B cell (primary cell): ENCODE data around the gene ZNF789. TPM values are rescaled to one million over a fixed set of nuclear protein-coding genes. Genes with fewer than 3 reads are reported as not detected.

Experiments
- ATAC-seq: fragments of 200-7000 bp; cut with Tn5 transposase; one replicate; pipeline ENCODE4 v1.10.0; 2021; ENCODE audit warnings: low read depth, mild to moderate bottlenecking, moderate number of reproducible peaks, moderate library complexity
- CTCF ChIA-PET: fragments of 350-600 bp; sonication (Branson Sonifier 250); formaldehyde crosslinking; loops from one replicate; lab custom pipeline; 2021; ENCODE audit warnings: antibody characterized with exemption, inconsistent platforms; lab: Charles Lee
- POLR2A ChIA-PET: fragments of 350-600 bp; sonication (Branson Sonifier 250); formaldehyde crosslinking; loops from one replicate; lab custom pipeline; 2021; ENCODE audit warnings: antibody characterized with exemption; lab: Charles Lee
- DNase-seq: peaks from one replicate; pipeline ENCODE4 v3.0.0; 2013
- H2AFZ ChIP-seq: 2 replicates; pipeline ENCODE4 v1.6.1; 2012; ENCODE audit warnings: mild to moderate bottlenecking, low read depth, low read length; ENCODE audit not compliant: insufficient read depth, poor library complexity, severe bottlenecking
- H3K27ac ChIP-seq, 2 donors: 1 replicate in 1 of 2; 2 replicates in 1 of 2; pipeline ENCODE4 v1.5.1; 2012 to 2013; ENCODE audit warnings: low read length in 2 of 2, mild to moderate bottlenecking in 2 of 2, moderate library complexity in 1 of 2
- H3K27me3 ChIP-seq, 4 experiments: fragments of 200-600 bp in 1 of 4; sonication (generic) in 1 of 4; replicated peaks in 1 of 4; 1 replicate in 2 of 4; 2 replicates in 2 of 4; pipeline versions ENCODE4 v1.6.1 to v1.7.0; 2013 to 2016; ENCODE audit warnings: low read length in 3 of 4, mild to moderate bottlenecking in 2 of 4, mixed read lengths in 1 of 4, moderate library complexity in 1 of 4; ENCODE audit not compliant: insufficient read depth in 4 of 4, control insufficient read depth in 3 of 4; ENCODE audit errors: control extremely low read depth in 1 of 4
- H3K36me3 ChIP-seq, 2 experiments: replicated peaks in 1 of 2; 1 replicate in 1 of 2; 2 replicates in 1 of 2; pipeline versions ENCODE4 v1.6.1 to v1.7.1; 2013; ENCODE audit warnings: low read length in 1 of 2; ENCODE audit not compliant: insufficient read depth in 2 of 2, control insufficient read depth in 1 of 2; ENCODE audit errors: control extremely low read depth in 1 of 2, extremely low read depth in 1 of 2
- H3K4me1 ChIP-seq, 2 donors: fragments of 200-600 bp in 1 of 2; sonication (generic) in 1 of 2; 1 replicate in 1 of 2; 2 replicates in 1 of 2; pipeline versions ENCODE4 v1.5.1 to v1.6.1; 2013 to 2017; ENCODE audit warnings: low read length in 2 of 2; ENCODE audit not compliant: control insufficient read depth in 2 of 2, insufficient read depth in 2 of 2
- H3K4me2 ChIP-seq: replicated peaks from 2 replicates; pipeline ENCODE3; 2012; ENCODE audit warnings: mild to moderate bottlenecking, low read depth, low read length; ENCODE audit not compliant: poor library complexity, severe bottlenecking
- H3K4me3 ChIP-seq, 5 experiments: fragments of 200-600 bp in 1 of 5; sonication (generic) in 1 of 5; 1 replicate in 3 of 5; 2 replicates in 2 of 5; pipeline versions ENCODE4 v1.5.1 to v1.7.0; 2011 to 2016; ENCODE audit warnings: low read length in 4 of 5, mild to moderate bottlenecking in 4 of 5, low read depth in 2 of 5, control low read depth in 1 of 5, moderate library complexity in 1 of 5; ENCODE audit not compliant: insufficient read depth in 1 of 5; ENCODE audit errors: control extremely low read depth in 1 of 5, extremely low read depth in 1 of 5
- H3K79me2 ChIP-seq: fragments of 200-600 bp; sonication (generic); one replicate; pipeline ENCODE4 v1.6.0; 2016; ENCODE audit warnings: low read length; ENCODE audit not compliant: control insufficient read depth, insufficient read depth
- H3K9ac ChIP-seq: fragments of 200-600 bp; sonication (generic); 2 replicates; pipeline ENCODE4 v1.6.1; 2017; ENCODE audit warnings: mild to moderate bottlenecking, low read length, moderate library complexity
- H3K9me3 ChIP-seq, 3 donors: one replicate each; pipeline versions ENCODE4 v1.6.1 to v1.7.1; 2013; ENCODE audit warnings: low read length in 2 of 3; ENCODE audit not compliant: control insufficient read depth in 2 of 3, insufficient read depth in 1 of 3; ENCODE audit errors: control extremely low read depth in 1 of 3
- H4K20me1 ChIP-seq: 2 replicates; pipeline ENCODE4 v1.6.0; 2012; ENCODE audit warnings: mild to moderate bottlenecking, low read length; ENCODE audit not compliant: insufficient read depth, control insufficient read depth, poor library complexity, severe bottlenecking
- H3K27ac Mint-ChIP-seq: one replicate; pipeline ENCODE4 v1.8.0; 2021; ENCODE audit warnings: mixed read lengths
- H3K27me3 Mint-ChIP-seq: one replicate; pipeline ENCODE4 v1.8.0; 2021; ENCODE audit warnings: mixed read lengths
- H3K4me1 Mint-ChIP-seq: one replicate; pipeline ENCODE4 v1.8.0; 2021; ENCODE audit warnings: mixed read lengths
- H3K4me3 Mint-ChIP-seq: one replicate; pipeline ENCODE4 v1.8.0; 2021; ENCODE audit warnings: mixed read lengths
- H3K9me3 Mint-ChIP-seq: one replicate; pipeline ENCODE4 v1.8.0; 2022; ENCODE audit warnings: mixed read lengths; ENCODE audit not compliant: insufficient read depth
- EZH2 ChIP-seq: IDR thresholded peaks from 2 replicates; pipeline ENCODE4 v1.6.1; 2012; ENCODE audit warnings: borderline replicate concordance, low read depth, mild to moderate bottlenecking, moderate library complexity, low read length; ENCODE audit not compliant: insufficient read depth, poor library complexity, severe bottlenecking
- WGBS: methylation state at CpG from one replicate; pipeline ENCODE4 v1.1.5; 2013; ENCODE audit warnings: missing lambda C conversion rate; ENCODE audit not compliant: insufficient coverage; 5-methylcytosine and 5-hydroxymethylcytosine counted together
- intact Hi-C: fragments of 100-400 bp; cut with micrococcal nuclease; formaldehyde crosslinking; loops from one replicate; pipeline ENCODE4 v1.10.0; 2022
- polyA plus RNA-seq: library from polyadenylated mRNA; depleted of rRNA; stranded (reverse); fragments of >200 nt; gene quantifications from 2 replicates; pipeline ENCODE4 v1.2.3, GENCODE V29; 2012
- total RNA-seq, 2 donors: library from RNA; stranded (reverse); fragments of 120-200 nt in 1 of 2; gene quantifications; 1 replicate in 1 of 2; 2 replicates in 1 of 2; pipeline versions ENCODE4 v1.2.3 to v1.2.4, GENCODE V29; 2013 to 2022
- TF ChIP-seq, protein P1 (sequence below): fragments of 200-600 bp; IDR thresholded peaks from one replicate; pipeline ENCODE4 v1.8.0; 2022; ENCODE audit warnings: antibody characterized with exemption, mild to moderate bottlenecking

ZNF789 gene
- total and polyA plus RNA-seq, 2 donors (not counting 1 experiment from before 2014, with no cell fraction given): 16.4 to 36.7 TPM

DNA sequence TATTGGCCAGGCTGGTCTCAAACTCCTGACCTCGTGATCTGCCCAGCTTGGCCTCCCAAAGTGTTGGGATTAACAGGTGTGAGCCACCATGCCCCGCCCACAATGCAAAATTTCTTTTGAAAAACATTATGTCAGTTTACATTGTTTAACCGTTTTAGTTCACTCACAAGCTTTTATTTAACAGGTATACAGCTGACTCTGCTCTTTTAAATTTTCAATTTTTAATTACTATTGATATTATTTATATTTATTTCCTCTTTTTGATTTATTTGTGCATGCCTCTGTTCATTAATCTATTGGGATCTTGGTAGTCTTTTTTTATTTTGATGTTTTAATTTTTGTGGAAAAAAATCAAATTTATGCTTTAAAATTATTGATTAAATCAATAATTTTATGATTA lies 48.7 kb downstream of the ZNF789 start:
- no peak for ATAC-seq

DNA sequence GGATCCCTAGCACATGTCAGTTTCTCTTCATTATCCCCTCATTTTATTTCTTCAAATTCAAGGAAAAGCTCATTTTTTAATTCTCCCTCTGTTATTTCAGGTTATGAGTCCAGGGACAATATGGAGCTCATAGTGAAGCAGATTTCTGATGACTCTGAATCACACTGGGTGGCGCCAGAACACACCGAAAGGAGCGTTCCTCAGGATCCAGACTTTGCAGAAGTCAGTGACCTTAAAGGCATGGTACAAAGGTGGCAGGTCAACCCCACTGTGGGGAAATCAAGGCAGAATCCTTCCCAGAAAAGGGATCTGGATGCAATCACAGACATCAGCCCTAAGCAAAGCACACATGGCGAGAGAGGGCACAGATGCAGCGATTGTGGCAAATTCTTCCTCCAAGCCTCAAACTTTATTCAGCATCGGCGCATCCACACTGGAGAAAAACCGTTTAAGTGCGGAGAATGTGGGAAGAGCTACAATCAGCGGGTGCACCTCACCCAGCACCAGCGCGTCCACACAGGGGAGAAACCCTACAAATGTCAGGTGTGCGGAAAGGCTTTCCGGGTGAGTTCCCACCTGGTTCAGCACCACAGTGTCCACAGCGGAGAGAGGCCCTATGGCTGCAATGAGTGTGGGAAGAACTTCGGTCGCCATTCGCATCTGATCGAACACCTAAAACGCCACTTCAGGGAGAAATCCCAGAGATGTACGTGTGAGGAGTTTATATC lies 53.2 kb downstream of the ZNF789 start:
- H2AFZ ChIP-seq: no peak overlapping the region

More for the DNA sequence above, 48.7 kb downstream of the ZNF789 start:
- Histone ChIP-seq H3K4me3 (no peak overlapping the region), H3K9ac (no peak overlapping the region), H3K27me3 (no peaks in the 10 kb centered on the region), H4K20me1 (no peaks in the 10 kb centered on the region), H2AFZ (no peak overlapping the region), H3K36me3 (peaks cover 4 to 20% of the 10 kb centered on the region in 2 experiments), H3K4me2 (no peak overlapping the region), H3K27ac (no peak overlapping the region), H3K4me1 (no peaks in the 10 kb centered on the region), H3K79me2 (no peaks in the 10 kb centered on the region), H3K9me3 (no peaks in the 10 kb centered on the region)
- Mint-ChIP-seq H3K9me3 (no peaks in the 10 kb centered on the region), H3K4me3 (no peak overlapping the region), H3K4me1 (peaks cover 2% of the 10 kb centered on the region), H3K27me3 (no peaks in the 10 kb centered on the region), H3K27ac (no peak overlapping the region)
- ChIA-PET POLR2A (no interaction called here), CTCF (interaction anchor here (1.3 kb wide), 1 partner anchor 10 kb away, joined by 3 read pairs; no protein-coding TSS in a partner anchor)
- TF ChIP-seq EZH2: no peak
- TF ChIP-seq, protein P1, sequence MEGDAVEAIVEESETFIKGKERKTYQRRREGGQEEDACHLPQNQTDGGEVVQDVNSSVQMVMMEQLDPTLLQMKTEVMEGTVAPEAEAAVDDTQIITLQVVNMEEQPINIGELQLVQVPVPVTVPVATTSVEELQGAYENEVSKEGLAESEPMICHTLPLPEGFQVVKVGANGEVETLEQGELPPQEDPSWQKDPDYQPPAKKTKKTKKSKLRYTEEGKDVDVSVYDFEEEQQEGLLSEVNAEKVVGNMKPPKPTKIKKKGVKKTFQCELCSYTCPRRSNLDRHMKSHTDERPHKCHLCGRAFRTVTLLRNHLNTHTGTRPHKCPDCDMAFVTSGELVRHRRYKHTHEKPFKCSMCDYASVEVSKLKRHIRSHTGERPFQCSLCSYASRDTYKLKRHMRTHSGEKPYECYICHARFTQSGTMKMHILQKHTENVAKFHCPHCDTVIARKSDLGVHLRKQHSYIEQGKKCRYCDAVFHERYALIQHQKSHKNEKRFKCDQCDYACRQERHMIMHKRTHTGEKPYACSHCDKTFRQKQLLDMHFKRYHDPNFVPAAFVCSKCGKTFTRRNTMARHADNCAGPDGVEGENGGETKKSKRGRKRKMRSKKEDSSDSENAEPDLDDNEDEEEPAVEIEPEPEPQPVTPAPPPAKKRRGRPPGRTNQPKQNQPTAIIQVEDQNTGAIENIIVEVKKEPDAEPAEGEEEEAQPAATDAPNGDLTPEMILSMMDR: no peak
- intact Hi-C loops: no loop called here
- DNase-seq: no peak
- WGBS: 100% methylated on average over 1 of the region's 3 CpGs

More for the DNA sequence above, 53.2 kb downstream of the ZNF789 start:
- H4K20me1 ChIP-seq: no peaks in the 10 kb centered on the region
- peaks cover 0 to 24% (median 5%) of the 10 kb centered on the region in 3 donors for H3K9me3 ChIP-seq
- H3K36me3 ChIP-seq: peaks cover 3 to 21% of the 10 kb centered on the region in 2 experiments
- no peak overlapping the region for H3K27ac ChIP-seq
- WGBS: 94% methylated on average over 14 of the region's 21 CpGs
- no peaks in the 10 kb centered on the region for H3K27me3 Mint-ChIP-seq
- no peaks in the 10 kb centered on the region for H3K27me3 ChIP-seq
- H3K4me3 Mint-ChIP-seq: no peak overlapping the region
- H3K4me2 ChIP-seq: no peak overlapping the region
- ChIA-PET CTCF (interaction anchor here (0.9 to 1.0 kb wide), 2 partner anchors 90 to 452 kb away, joined by 3 to 4 read pairs; no protein-coding TSS in a partner anchor), POLR2A (no interaction called here)
- H3K27ac Mint-ChIP-seq: no peak overlapping the region
- no peaks in the 10 kb centered on the region for H3K4me1 ChIP-seq
- DNase-seq (no peak), ATAC-seq (no peak)
- H3K9me3 Mint-ChIP-seq: peaks cover 2% of the 10 kb centered on the region
- no peak overlapping the region for H3K4me3 ChIP-seq
- peaks cover 2% of the 10 kb centered on the region for H3K4me1 Mint-ChIP-seq
- no peaks in the 10 kb centered on the region for H3K79me2 ChIP-seq
- TF ChIP-seq, protein P1: no peak
- TF ChIP-seq EZH2: no peak
- intact Hi-C loops: no loop called here
- no peak overlapping the region for H3K9ac ChIP-seq
